Measurements from ENCODE around the gene SP2.
A peak's percentile ranks its signal among the peaks of the same experiment; 100 is the strongest.

Gene SP2

GRCh38 chr17:47883589-47884426 lies 12.2 kb upstream of the SP2 start:
- no peak for DNase-seq (ENCODE audit: low read depth)
- no peak for TF ChIP-seq CTCF (IDR thresholded peaks at IDR 0.05; ENCODE audit: low read length, missing control alignments)

GRCh38 chr17:47884427-47884740 lies 11.7 kb upstream of the SP2 start:
- no peak for DNase-seq (ENCODE audit: low read depth)

More at GRCh38 chr17:47883589-47884426, 12.2 kb upstream of the SP2 start:
- no peak overlapping the region for H3K4me3 ChIP-seq (replicated peaks; ENCODE audit: low read depth, low read length)

GRCh38 chr17:47884905-47885730 lies 10.9 kb upstream of the SP2 start:
- DNase-seq (ENCODE audit: low read depth): no peak
- H3K4me3 ChIP-seq (replicated peaks; ENCODE audit: low read depth, low read length): no peak overlapping the region
- no peak for TF ChIP-seq CTCF (IDR thresholded peaks at IDR 0.05; ENCODE audit: low read length, missing control alignments)

More at GRCh38 chr17:47884427-47884740, 11.7 kb upstream of the SP2 start:
- H3K4me3 ChIP-seq (replicated peaks; ENCODE audit: low read depth, low read length): no peak overlapping the region
- TF ChIP-seq CTCF (IDR thresholded peaks at IDR 0.05; ENCODE audit: low read length, missing control alignments): no peak

GRCh38 chr17:47888293-47888692 lies 7.7 kb upstream of the SP2 start:
- no peak for DNase-seq (ENCODE audit: low read depth)
- no peak overlapping the region for H3K4me3 ChIP-seq (replicated peaks; ENCODE audit: low read depth, low read length)
- TF ChIP-seq CTCF (IDR thresholded peaks at IDR 0.05; ENCODE audit: low read length, missing control alignments): no peak

- no peak overlapping the region for H3K4me3 ChIP-seq (replicated peaks; ENCODE audit: low read depth, low read length)
- peak; percentile 88 for DNase-seq (ENCODE audit: low read depth)
- TF ChIP-seq CTCF (IDR thresholded peaks at IDR 0.05; ENCODE audit: low read length, missing control alignments): peak; percentile 92
Observed at GRCh38 chr17:47889734-47890529, 6.1 kb upstream of the SP2 start.

- no peak for DNase-seq (ENCODE audit: low read depth)
- TF ChIP-seq CTCF (IDR thresholded peaks at IDR 0.05; ENCODE audit: low read length, missing control alignments): no peak
- H3K4me3 ChIP-seq (replicated peaks; ENCODE audit: low read depth, low read length): no peak overlapping the region
Observed at GRCh38 chr17:47891545-47892088, 4.4 kb upstream of the SP2 start.
